K562 (cell line): ENCODE data around the gene ADRA2B. TPM values are rescaled to one million over a fixed set of nuclear protein-coding genes. Genes with fewer than 3 reads are reported as not detected.
A peak's percentile ranks its signal among the peaks of the same experiment; 100 is the strongest.

ENCODE experiments used
- ATAC-seq: fragments of 200-7000 bp; cut with Tn5 transposase; 3 replicates; pipeline ENCODE4 v1.9.1; 2020; ENCODE audit warnings: moderate library complexity
- BruUV-seq: library from RNA; stranded (reverse); fragments of 400-500 nt; replicated peaks from 2 replicates; lab custom pipeline; 2021; lab: Mats Ljungman, UMichigan
- CTCF ChIA-PET: fragments of 300-600 bp; formaldehyde crosslinking; extraction: SDS; loops from one replicate; lab custom pipeline; 2021; ENCODE audit warnings: low intra/inter-chr PET ratio; lab: Yijun Ruan, JAX
- POLR2A ChIA-PET: fragments of 300-600, 350-650 bp; sonication (Branson Sonifier 250); formaldehyde crosslinking; extraction: SDS; loops from one replicate; lab custom pipeline; 2021; ENCODE audit warnings: antibody characterized with exemption, inconsistent platforms; lab: Yijun Ruan, JAX
- DNase-seq, 4 experiments: peaks; one replicate each; pipeline versions ENCODE4 v3.0.0 to v3.0.0-alpha.2; 2011 to 2018; ENCODE audit warnings: low spot score in 3 of 4, mixed read lengths in 3 of 4; ENCODE audit errors: extremely low read depth in 1 of 4
- FAIRE-seq: peaks from 2 replicates; lab custom pipeline; 2011; peaks lifted over from hg19 to GRCh38; lab: Jason Lieb, UNC
- H2AFZ ChIP-seq: 2 replicates; pipeline ENCODE4 v1.6.0; 2011; ENCODE audit warnings: low read depth, low read length, control low read depth, inconsistent platforms
- H3K27ac ChIP-seq: fragments of 200-600 bp; 3 replicates; pipeline ENCODE4 v1.8.0; 2011; ENCODE audit warnings: low read depth, mild to moderate bottlenecking, control low read depth, inconsistent platforms, low read length, moderate library complexity, mixed read lengths; ENCODE audit errors: extremely low read depth
- H3K27me3 ChIP-seq, 2 experiments: fragments of 300-600 bp in 1 of 2; 2 replicates in 1 of 2; 3 replicates in 1 of 2; pipeline versions ENCODE4 v1.6.0 to v1.8.0; 2011; ENCODE audit warnings: inconsistent platforms in 2 of 2, low read length in 2 of 2, mild to moderate bottlenecking in 1 of 2, mixed read lengths in 1 of 2, moderate library complexity in 1 of 2; ENCODE audit not compliant: control insufficient read depth in 2 of 2, insufficient read depth in 2 of 2
- H3K36me3 ChIP-seq: fragments of 300-600 bp; 3 replicates; pipeline ENCODE4 v1.8.0; 2011; ENCODE audit warnings: mild to moderate bottlenecking, low read length, inconsistent platforms; ENCODE audit not compliant: control insufficient read depth, insufficient read depth
- H3K4me1 ChIP-seq, 2 experiments: fragments of 200-600 bp in 1 of 2; replicated peaks in 1 of 2; 2 replicates in 1 of 2; 3 replicates in 1 of 2; pipeline versions ENCODE4 v1.5.1 to v1.8.0; 2011; ENCODE audit warnings: inconsistent platforms in 2 of 2, low read length in 2 of 2, mild to moderate bottlenecking in 1 of 2, mixed read lengths in 1 of 2, moderate library complexity in 1 of 2; ENCODE audit not compliant: control insufficient read depth in 2 of 2, insufficient read depth in 2 of 2
- H3K4me2 ChIP-seq: 2 replicates; pipeline ENCODE4 v1.6.1; 2011; ENCODE audit warnings: low read length, control low read depth, inconsistent platforms, mixed read lengths; ENCODE audit not compliant: insufficient read depth
- H3K4me3 ChIP-seq: fragments of 200-600 bp; sonication (generic), shearing (Covaris generic); 2 replicates; pipeline ENCODE4 v1.5.1; 2016; ENCODE audit warnings: control low read depth, inconsistent platforms
- H3K79me2 ChIP-seq: fragments of 200-600 bp; 3 replicates; pipeline ENCODE4 v1.8.0; 2011; ENCODE audit warnings: low read length, inconsistent platforms; ENCODE audit not compliant: control insufficient read depth, insufficient read depth
- H3K9ac ChIP-seq, 2 experiments: 2 replicates each; pipeline versions ENCODE4 v1.6.0 to v1.6.1; 2011; ENCODE audit warnings: low read depth in 2 of 2, low read length in 2 of 2, control low read depth in 1 of 2, inconsistent platforms in 1 of 2, mild to moderate bottlenecking in 1 of 2, mixed read lengths in 1 of 2; ENCODE audit not compliant: insufficient read depth in 1 of 2
- H3K9me1 ChIP-seq: one replicate; pipeline ENCODE4 v1.6.0; 2011; ENCODE audit warnings: inconsistent platforms, mild to moderate bottlenecking, low read length, moderate library complexity; ENCODE audit not compliant: control insufficient read depth, insufficient read depth
- H3K9me3 ChIP-seq: replicated peaks from 2 replicates; pipeline ENCODE4 v1.5.1; 2011; ENCODE audit warnings: low read depth, low read length, inconsistent platforms; ENCODE audit not compliant: control insufficient read depth, insufficient read depth
- H4K20me1 ChIP-seq: replicated peaks from 2 replicates; pipeline ENCODE4 v1.6.1; 2011; ENCODE audit warnings: low read length, inconsistent platforms, mixed read lengths; ENCODE audit not compliant: control insufficient read depth, insufficient read depth
- ATF3 ChIP-seq, 2 experiments: fragments of 450-650 bp in 1 of 2; sonication (generic) in 1 of 2; formaldehyde crosslinking in 1 of 2; IDR thresholded peaks in 1 of 2; conservative IDR thresholded peaks in 1 of 2; 2 replicates each; pipeline versions ENCODE4 v1.6.1 to v1.8.1; 2016 to 2023; ENCODE audit warnings: mild to moderate bottlenecking in 2 of 2, moderate library complexity in 2 of 2, inconsistent platforms in 1 of 2, missing genetic modification reagents in 1 of 2
- JUND ChIP-seq, 2 experiments: IDR thresholded peaks; 2 replicates in 1 of 2; 3 replicates in 1 of 2; pipeline ENCODE4 v1.6.1; 2011; ENCODE audit warnings: borderline replicate concordance in 2 of 2, low read depth in 2 of 2, low read length in 2 of 2, improper control_type of control experiment in 1 of 2, missing biosample characterization in 1 of 2, missing genetic modification characterization in 1 of 2, missing genetic modification reagents in 1 of 2
- RBM14 ChIP-seq: fragments of 200-400 bp; formaldehyde crosslinking; IDR thresholded peaks from 2 replicates; pipeline ENCODE4 v1.6.1; 2018; ENCODE audit warnings: low read depth, mild to moderate bottlenecking, low read length, moderate library complexity, borderline replicate concordance; ENCODE audit not compliant: insufficient read depth
- WGBS: fragments of 100-300 bp; shearing (Covaris generic); methylation state at CpG from one replicate; pipeline ENCODE4 v1.1.6; 2016; ENCODE audit warnings: low coverage, mixed read lengths; ENCODE audit not compliant: insufficient coverage; ENCODE audit errors: missing lambda C conversion rate; 5-methylcytosine and 5-hydroxymethylcytosine counted together
- in situ Hi-C: fragments of 300-500 bp; cut with MboI; formaldehyde crosslinking; loops from 4 replicates; pipeline ENCODE4 v1.15.0; 2018; ENCODE audit warnings: inconsistent platforms, mixed read lengths
- intact Hi-C: fragments of 100-400 bp; cut with micrococcal nuclease; formaldehyde crosslinking; loops from 2 replicates; pipeline ENCODE4 v1.14.2; 2022
- polyA plus RNA-seq, 8 experiments: library from polyadenylated mRNA; depleted of rRNA in 4 of 8; stranded (reverse) in 5 of 8; unstranded in 3 of 8; fragments of >200 nt; fragmentation: Nextera tagmentation in 2 of 8; fragmentation: Illumina TruSeq in 1 of 8; extraction: Ambion mirVana in 2 of 8; extraction: Trizol in 1 of 8; gene quantifications; 2 replicates each; pipeline versions ENCODE4 v1.2.1 to v1.2.3, GENCODE V29; 2011 to 2014; ENCODE audit warnings: inconsistent platforms in 1 of 8, missing spikeins in 1 of 8
- total RNA-seq, 7 experiments: library from RNA; depleted of rRNA in 6 of 7; stranded (reverse); fragments of >200 nt in 6 of 7; fragmentation: Illumina TruSeq in 2 of 7; extraction: Trizol in 2 of 7; gene quantifications; 2 replicates each; pipeline versions ENCODE4 v1.2.1 to v1.2.3, GENCODE V29; 2011 to 2021; ENCODE audit warnings: low replicate concordance in 1 of 7
- TF ChIP-seq, protein P1 (sequence below): fragments of 450-650 bp; IDR thresholded peaks from 2 replicates; pipeline ENCODE4 v1.6.1; 2014; ENCODE audit warnings: low read depth, mild to moderate bottlenecking, moderate library complexity, borderline replicate concordance
- TF ChIP-seq, protein P2 (sequence below), 2 experiments: fragments of 450-650 bp; IDR thresholded peaks; 2 replicates each; pipeline ENCODE4 v1.6.1; 2016

The ADRA2B gene
- total and polyA plus RNA-seq, 9 of the 15 experiments (the other 6 are each of a cell fraction or from before 2014, with no cell fraction given): not detected

GRCh38 chr2:96111823-96112500, 4.4 kb downstream of the ADRA2B start:
- H3K36me3 ChIP-seq: no peaks in the 10 kb centered on the region
- peaks cover 0 to 29% of the 10 kb centered on the region in 2 experiments; a peak in 3 of 5 replicates for H3K4me1 ChIP-seq
- H3K4me2 ChIP-seq: no peak overlapping the region
- BruUV-seq: no TSS peak
- intact Hi-C loops (no loop called here), in situ Hi-C loops (loop anchor here (5.0 kb wide), 1 partner anchor 90 kb away; no protein-coding TSS in a partner anchor)
- no peak overlapping the region for H2AFZ ChIP-seq
- H3K79me2 ChIP-seq: no peaks in the 10 kb centered on the region
- H3K9me1 ChIP-seq: no peaks in the 10 kb centered on the region
- ChIA-PET CTCF (no interaction called here), POLR2A (no interaction called here)
- no peaks in the 10 kb centered on the region for H3K9me3 ChIP-seq
- 2% methylated on average over 5 of the region's 7 CpGs for WGBS
- H3K27me3 ChIP-seq: peaks cover 0 to 75% of the 10 kb centered on the region in 2 experiments; a peak in 3 of 5 replicates
- FAIRE-seq (no peak), DNase-seq (no peak), ATAC-seq (peak; percentile 21; the same call in 1 of the 3 replicates)
- H3K9ac ChIP-seq: no peak overlapping the region
- no peak overlapping the region for H3K27ac ChIP-seq
- TF ChIP-seq RBM14 (no peak), ATF3 (IDR thresholded peaks at IDR 0.05) (peak; percentile 55), ATF3 (CRISPR knock-in tag; conservative IDR thresholded peaks at IDR 0.05) (no peak), JUND (IDR thresholded peaks at IDR 0.05; ENCODE audit: borderline replicate concordance, low read depth, low read length) (0 out of 2 replicates have a peak, but pooled peaks have one; percentile 6), JUND (tag; IDR thresholded peaks at IDR 0.05; ENCODE audit: borderline replicate concordance, low read depth, low read length) (peak; percentile 42; the same call in 2 of the 3 replicates)
- TF ChIP-seq, protein P1, sequence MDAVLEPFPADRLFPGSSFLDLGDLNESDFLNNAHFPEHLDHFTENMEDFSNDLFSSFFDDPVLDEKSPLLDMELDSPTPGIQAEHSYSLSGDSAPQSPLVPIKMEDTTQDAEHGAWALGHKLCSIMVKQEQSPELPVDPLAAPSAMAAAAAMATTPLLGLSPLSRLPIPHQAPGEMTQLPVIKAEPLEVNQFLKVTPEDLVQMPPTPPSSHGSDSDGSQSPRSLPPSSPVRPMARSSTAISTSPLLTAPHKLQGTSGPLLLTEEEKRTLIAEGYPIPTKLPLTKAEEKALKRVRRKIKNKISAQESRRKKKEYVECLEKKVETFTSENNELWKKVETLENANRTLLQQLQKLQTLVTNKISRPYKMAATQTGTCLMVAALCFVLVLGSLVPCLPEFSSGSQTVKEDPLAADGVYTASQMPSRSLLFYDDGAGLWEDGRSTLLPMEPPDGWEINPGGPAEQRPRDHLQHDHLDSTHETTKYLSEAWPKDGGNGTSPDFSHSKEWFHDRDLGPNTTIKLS: no peak
- TF ChIP-seq, protein P2, sequence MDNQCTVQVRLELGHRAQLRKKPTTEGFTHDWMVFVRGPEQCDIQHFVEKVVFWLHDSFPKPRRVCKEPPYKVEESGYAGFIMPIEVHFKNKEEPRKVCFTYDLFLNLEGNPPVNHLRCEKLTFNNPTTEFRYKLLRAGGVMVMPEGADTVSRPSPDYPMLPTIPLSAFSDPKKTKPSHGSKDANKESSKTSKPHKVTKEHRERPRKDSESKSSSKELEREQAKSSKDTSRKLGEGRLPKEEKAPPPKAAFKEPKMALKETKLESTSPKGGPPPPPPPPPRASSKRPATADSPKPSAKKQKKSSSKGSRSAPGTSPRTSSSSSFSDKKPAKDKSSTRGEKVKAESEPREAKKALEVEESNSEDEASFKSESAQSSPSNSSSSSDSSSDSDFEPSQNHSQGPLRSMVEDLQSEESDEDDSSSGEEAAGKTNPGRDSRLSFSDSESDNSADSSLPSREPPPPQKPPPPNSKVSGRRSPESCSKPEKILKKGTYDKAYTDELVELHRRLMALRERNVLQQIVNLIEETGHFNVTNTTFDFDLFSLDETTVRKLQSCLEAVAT (IDR thresholded peaks at IDR 0.05): 0 out of 4 replicates have a peak, but pooled peaks of 1 of the 2 experiments have one; percentile 55
- no peaks in the 10 kb centered on the region for H4K20me1 ChIP-seq
- no peak overlapping the region for H3K4me3 ChIP-seq
